GM12891 (cell line): ENCODE measurements around the gene BLOC1S4.

Experiments
- DNase-seq: peaks from one replicate; pipeline ENCODE4 v3.0.0; 2011; ENCODE audit warnings: low spot score; ENCODE audit not compliant: insufficient read length
- FAIRE-seq: peaks from 2 replicates; lab custom pipeline; 2011; peaks lifted over from hg19 to GRCh38; lab: Jason Lieb, UNC
- PAX5 ChIP-seq: IDR thresholded peaks from 2 replicates; pipeline ENCODE4 v1.6.1; 2011; ENCODE audit warnings: low read length, moderate library complexity, mild to moderate bottlenecking; ENCODE audit not compliant: insufficient read depth, severe bottlenecking
- POLR2A ChIP-seq: IDR thresholded peaks from 2 replicates; pipeline ENCODE4 v1.6.1; 2011; ENCODE audit warnings: low read depth, low read length, control low read depth
- POLR2AphosphoS5 ChIP-seq: IDR thresholded peaks from 2 replicates; pipeline ENCODE4 v1.6.1; 2011; ENCODE audit warnings: low read depth, low read length, control low read depth
- POU2F2 ChIP-seq: IDR thresholded peaks from 2 replicates; pipeline ENCODE4 v1.6.1; 2011; ENCODE audit warnings: low read depth, mild to moderate bottlenecking, control low read depth, low read length, moderate library complexity
- SPI1 ChIP-seq: IDR thresholded peaks from 2 replicates; pipeline ENCODE4 v1.6.1; 2011; ENCODE audit warnings: low read depth, low read length, control low read depth
- TAF1 ChIP-seq: IDR thresholded peaks from 2 replicates; pipeline ENCODE4 v1.6.1; 2011; ENCODE audit warnings: low read depth, low read length, control low read depth

Gene BLOC1S4

GRCh38 chr4:6734165-6734786 lies 18.3 kb downstream of the BLOC1S4 start:
- DNase-seq: no peak
- no peak for TF ChIP-seq PAX5
- no peak for FAIRE-seq

- TF ChIP-seq PAX5: no peak
- no peak for TF ChIP-seq TAF1
- TF ChIP-seq SPI1: no peak
- TF ChIP-seq POU2F2: no peak
- TF ChIP-seq POLR2AphosphoS5: no peak
- TF ChIP-seq POLR2A: no peak
- no peak for DNase-seq
- FAIRE-seq: no peak
These were observed 23.9 kb downstream of the BLOC1S4 start for GRCh38 chr4:6739920-6740319.

GRCh38 chr4:6740347-6740746 lies 24.4 kb downstream of the BLOC1S4 start:
- DNase-seq (no peak), FAIRE-seq (no peak)
- TF ChIP-seq POLR2A (no peak), POLR2AphosphoS5 (no peak), TAF1 (no peak), POU2F2 (no peak), SPI1 (no peak), PAX5 (no peak)

- no peak for TF ChIP-seq TAF1
- TF ChIP-seq SPI1: no peak
- no peak for TF ChIP-seq POLR2A
- TF ChIP-seq POLR2AphosphoS5: no peak
- no peak for TF ChIP-seq POU2F2
- TF ChIP-seq PAX5: no peak
- DNase-seq: no peak
- no peak for FAIRE-seq
These were observed 26.5 kb downstream of the BLOC1S4 start for GRCh38 chr4:6742507-6742906.

GRCh38 chr4:6742989-6743388 lies 27.0 kb downstream of the BLOC1S4 start:
- no peak for FAIRE-seq
- TF ChIP-seq SPI1: no peak
- DNase-seq: no peak

- DNase-seq (no peak), FAIRE-seq (no peak)
- TF ChIP-seq POU2F2 (no peak), POLR2AphosphoS5 (no peak), TAF1 (no peak), SPI1 (no peak), POLR2A (no peak), PAX5 (no peak)
These were observed 30.8 kb downstream of the BLOC1S4 start for GRCh38 chr4:6746721-6747293.

- FAIRE-seq: no peak
These were observed 31.5 kb downstream of the BLOC1S4 start for GRCh38 chr4:6747294-6748051.

GRCh38 chr4:6748286-6748685 lies 32.3 kb downstream of the BLOC1S4 start:
- FAIRE-seq: no peak
- DNase-seq: no peak
- TF ChIP-seq PAX5: no peak
- no peak for TF ChIP-seq TAF1
- no peak for TF ChIP-seq POU2F2
- no peak for TF ChIP-seq POLR2A
- no peak for TF ChIP-seq POLR2AphosphoS5
- no peak for TF ChIP-seq SPI1

More at GRCh38 chr4:6747294-6748051, 31.5 kb downstream of the BLOC1S4 start:
- no peak for DNase-seq
- TF ChIP-seq POU2F2: no peak

- DNase-seq (no peak), FAIRE-seq (no peak)
- TF ChIP-seq POLR2A (no peak), PAX5 (no peak), POU2F2 (no peak), POLR2AphosphoS5 (no peak), SPI1 (no peak), TAF1 (no peak)
These were observed 33.6 kb downstream of the BLOC1S4 start for GRCh38 chr4:6749340-6750171.
